Activated CD4-positive, alpha-beta T cell treated with anti-CD3 and anti-CD28 coated beads, Interleukin-2, amount 10 ng/mL, durations not matched to agents 24 days and 14 days (primary cell): ENCODE results near the gene FTCD. TPM values are rescaled to one million over a fixed set of nuclear protein-coding genes. Genes with fewer than 3 reads are reported as not detected.

Experiments
- DNase-seq: peaks from one replicate; pipeline ENCODE4 v3.0.0; 2022
- H3K27ac Mint-ChIP-seq: one replicate; pipeline ENCODE4 v1.8.0; 2022; ENCODE audit warnings: mild to moderate bottlenecking, mixed read lengths
- H3K27me3 Mint-ChIP-seq: one replicate; pipeline ENCODE4 v1.8.0; 2022; ENCODE audit warnings: mixed read lengths
- H3K36me3 Mint-ChIP-seq: one replicate; pipeline ENCODE4 v1.8.0; 2022; ENCODE audit warnings: low read depth, mild to moderate bottlenecking, mixed read lengths
- H3K4me1 Mint-ChIP-seq: one replicate; pipeline ENCODE4 v1.8.0; 2021; ENCODE audit warnings: mixed read lengths
- H3K4me3 Mint-ChIP-seq: one replicate; pipeline ENCODE4 v1.8.0; 2022; ENCODE audit warnings: mild to moderate bottlenecking, moderate library complexity, mixed read lengths
- H3K9me3 Mint-ChIP-seq: one replicate; pipeline ENCODE4 v1.8.0; 2021; ENCODE audit warnings: mixed read lengths
- intact Hi-C: fragments of 100-400 bp; cut with micrococcal nuclease; formaldehyde crosslinking; loops from one replicate; pipeline ENCODE4 v1.15.1; 2023
- total RNA-seq: library from RNA; stranded (reverse); gene quantifications from 2 replicates; pipeline ENCODE4 v1.2.3, GENCODE V29; 2022

Gene FTCD
- total RNA-seq, 1 donor from 2014 or later, result 0.30 TPM

- H3K9me3 Mint-ChIP-seq, result no peaks in the 10 kb centered on the region
- no peak overlapping the region for H3K27ac Mint-ChIP-seq
- H3K27me3 Mint-ChIP-seq, result no peaks in the 10 kb centered on the region
- DNase-seq, result no peak
- intact Hi-C loops, result no loop called here
- no peak overlapping the region for H3K4me3 Mint-ChIP-seq
- no peaks in the 10 kb centered on the region for H3K36me3 Mint-ChIP-seq
- no peaks in the 10 kb centered on the region for H3K4me1 Mint-ChIP-seq
Measured at GRCh38 chr21:46118316-46119143, 36.8 kb downstream of the FTCD start.

- no peaks in the 10 kb centered on the region for H3K4me1 Mint-ChIP-seq
- no peaks in the 10 kb centered on the region for H3K9me3 Mint-ChIP-seq
- DNase-seq, result no peak
- H3K27me3 Mint-ChIP-seq, result no peaks in the 10 kb centered on the region
- H3K36me3 Mint-ChIP-seq, result no peaks in the 10 kb centered on the region
- H3K4me3 Mint-ChIP-seq, result no peak overlapping the region
- no peak overlapping the region for H3K27ac Mint-ChIP-seq
- intact Hi-C loops, result no loop called here
Measured at GRCh38 chr21:46117586-46118315, 37.6 kb downstream of the FTCD start.

- no peak overlapping the region for H3K27ac Mint-ChIP-seq
- no peak overlapping the region for H3K4me3 Mint-ChIP-seq
- intact Hi-C loops, result no loop called here
- no peaks in the 10 kb centered on the region for H3K9me3 Mint-ChIP-seq
- no peaks in the 10 kb centered on the region for H3K4me1 Mint-ChIP-seq
- H3K27me3 Mint-ChIP-seq, result no peaks in the 10 kb centered on the region
- DNase-seq, result no peak
- no peaks in the 10 kb centered on the region for H3K36me3 Mint-ChIP-seq
Measured at GRCh38 chr21:46116776-46117585, 38.4 kb downstream of the FTCD start.

- Mint-ChIP-seq H3K27me3 (no peaks in the 10 kb centered on the region), H3K4me1 (no peaks in the 10 kb centered on the region), H3K4me3 (no peak overlapping the region), H3K36me3 (no peaks in the 10 kb centered on the region), H3K9me3 (no peaks in the 10 kb centered on the region), H3K27ac (no peak overlapping the region)
- DNase-seq, result no peak
- intact Hi-C loops, result no loop called here
Measured at GRCh38 chr21:46116189-46116775, 39.1 kb downstream of the FTCD start.

- no peaks in the 10 kb centered on the region for H3K36me3 Mint-ChIP-seq
- intact Hi-C loops, result no loop called here
- no peak overlapping the region for H3K27ac Mint-ChIP-seq
- H3K9me3 Mint-ChIP-seq, result no peaks in the 10 kb centered on the region
- no peaks in the 10 kb centered on the region for H3K4me1 Mint-ChIP-seq
- DNase-seq, result no peak
- no peak overlapping the region for H3K4me3 Mint-ChIP-seq
- H3K27me3 Mint-ChIP-seq, result no peaks in the 10 kb centered on the region
Measured at GRCh38 chr21:46115441-46116188, 39.8 kb downstream of the FTCD start.

- Mint-ChIP-seq H3K36me3 (no peaks in the 10 kb centered on the region), H3K4me1 (no peaks in the 10 kb centered on the region), H3K9me3 (no peaks in the 10 kb centered on the region), H3K27me3 (no peaks in the 10 kb centered on the region), H3K27ac (no peak overlapping the region), H3K4me3 (no peak overlapping the region)
- no peak for DNase-seq
- intact Hi-C loops, result no loop called here
Measured at GRCh38 chr21:46114963-46115362, 40.4 kb downstream of the FTCD start.

- Mint-ChIP-seq H3K9me3 (peaks cover under 1% of the 10 kb centered on the region), H3K27ac (no peak overlapping the region), H3K4me1 (no peaks in the 10 kb centered on the region), H3K27me3 (no peaks in the 10 kb centered on the region), H3K4me3 (no peak overlapping the region), H3K36me3 (no peaks in the 10 kb centered on the region)
- DNase-seq, result no peak
- intact Hi-C loops, result no loop called here
Measured at GRCh38 chr21:46113497-46114176, 41.7 kb downstream of the FTCD start.

GRCh38 chr21:46112725-46113215 is 42.6 kb downstream of the FTCD start:
- peaks cover 8% of the 10 kb centered on the region for H3K9me3 Mint-ChIP-seq
- no peak overlapping the region for H3K27ac Mint-ChIP-seq
- H3K4me3 Mint-ChIP-seq, result no peak overlapping the region
- no peak for DNase-seq
- H3K36me3 Mint-ChIP-seq, result no peaks in the 10 kb centered on the region
- intact Hi-C loops, result no loop called here
- no peaks in the 10 kb centered on the region for H3K4me1 Mint-ChIP-seq
- H3K27me3 Mint-ChIP-seq, result no peaks in the 10 kb centered on the region

GRCh38 chr21:46111857-46112724 is 43.3 kb downstream of the FTCD start:
- H3K27me3 Mint-ChIP-seq, result no peaks in the 10 kb centered on the region
- H3K4me3 Mint-ChIP-seq, result no peak overlapping the region
- H3K4me1 Mint-ChIP-seq, result no peaks in the 10 kb centered on the region
- no peak overlapping the region for H3K27ac Mint-ChIP-seq
- intact Hi-C loops, result no loop called here
- peaks cover 15% of the 10 kb centered on the region for H3K9me3 Mint-ChIP-seq
- no peak for DNase-seq
- no peaks in the 10 kb centered on the region for H3K36me3 Mint-ChIP-seq

- intact Hi-C loops, result no loop called here
- no peaks in the 10 kb centered on the region for H3K27me3 Mint-ChIP-seq
- H3K36me3 Mint-ChIP-seq, result no peaks in the 10 kb centered on the region
- peaks cover 15% of the 10 kb centered on the region for H3K9me3 Mint-ChIP-seq
- no peak overlapping the region for H3K27ac Mint-ChIP-seq
- no peaks in the 10 kb centered on the region for H3K4me1 Mint-ChIP-seq
- H3K4me3 Mint-ChIP-seq, result no peak overlapping the region
- DNase-seq, result no peak
Measured at GRCh38 chr21:46111193-46111571, 44.2 kb downstream of the FTCD start.

- intact Hi-C loops, result no loop called here
- Mint-ChIP-seq H3K36me3 (no peaks in the 10 kb centered on the region), H3K9me3 (peaks cover 15% of the 10 kb centered on the region), H3K4me1 (no peaks in the 10 kb centered on the region), H3K27me3 (no peaks in the 10 kb centered on the region), H3K27ac (no peak overlapping the region), H3K4me3 (no peak overlapping the region)
- DNase-seq, result no peak
Measured at GRCh38 chr21:46110499-46111192, 44.7 kb downstream of the FTCD start.
